ENCODE data around the gene AMPD2.

AMPD2 gene

DNA sequence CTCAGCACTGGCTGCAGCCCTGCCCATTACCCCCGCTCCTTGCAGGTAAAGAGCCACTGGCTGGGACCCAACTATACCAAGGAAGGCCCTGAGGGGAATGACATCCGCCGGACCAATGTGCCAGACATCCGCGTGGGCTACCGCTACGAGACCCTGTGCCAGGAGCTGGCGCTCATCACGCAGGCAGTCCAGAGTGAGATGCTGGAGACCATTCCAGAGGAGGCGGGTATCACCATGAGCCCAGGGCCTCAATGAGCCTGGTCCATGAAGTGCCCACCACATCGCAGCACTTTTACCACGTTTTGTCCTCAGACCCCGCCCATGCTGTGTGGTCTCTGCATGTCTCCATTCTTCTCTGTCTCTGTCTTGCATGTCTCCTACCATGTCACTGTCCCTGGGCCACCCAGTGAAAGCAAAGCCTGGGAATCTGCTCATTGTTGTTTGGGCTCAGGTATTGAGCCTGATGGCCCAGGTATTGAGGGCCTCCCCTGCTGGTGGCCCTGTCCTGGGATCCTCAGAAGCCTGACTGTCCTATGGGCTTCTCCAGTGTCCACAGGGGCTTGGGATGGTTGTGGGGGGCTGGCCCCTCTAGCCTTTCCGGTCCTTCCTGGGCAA, 11.4 kb downstream of the AMPD2 start:
- DNase-seq (ENCODE audit: low spot score) = peak; percentile 60

DNA sequence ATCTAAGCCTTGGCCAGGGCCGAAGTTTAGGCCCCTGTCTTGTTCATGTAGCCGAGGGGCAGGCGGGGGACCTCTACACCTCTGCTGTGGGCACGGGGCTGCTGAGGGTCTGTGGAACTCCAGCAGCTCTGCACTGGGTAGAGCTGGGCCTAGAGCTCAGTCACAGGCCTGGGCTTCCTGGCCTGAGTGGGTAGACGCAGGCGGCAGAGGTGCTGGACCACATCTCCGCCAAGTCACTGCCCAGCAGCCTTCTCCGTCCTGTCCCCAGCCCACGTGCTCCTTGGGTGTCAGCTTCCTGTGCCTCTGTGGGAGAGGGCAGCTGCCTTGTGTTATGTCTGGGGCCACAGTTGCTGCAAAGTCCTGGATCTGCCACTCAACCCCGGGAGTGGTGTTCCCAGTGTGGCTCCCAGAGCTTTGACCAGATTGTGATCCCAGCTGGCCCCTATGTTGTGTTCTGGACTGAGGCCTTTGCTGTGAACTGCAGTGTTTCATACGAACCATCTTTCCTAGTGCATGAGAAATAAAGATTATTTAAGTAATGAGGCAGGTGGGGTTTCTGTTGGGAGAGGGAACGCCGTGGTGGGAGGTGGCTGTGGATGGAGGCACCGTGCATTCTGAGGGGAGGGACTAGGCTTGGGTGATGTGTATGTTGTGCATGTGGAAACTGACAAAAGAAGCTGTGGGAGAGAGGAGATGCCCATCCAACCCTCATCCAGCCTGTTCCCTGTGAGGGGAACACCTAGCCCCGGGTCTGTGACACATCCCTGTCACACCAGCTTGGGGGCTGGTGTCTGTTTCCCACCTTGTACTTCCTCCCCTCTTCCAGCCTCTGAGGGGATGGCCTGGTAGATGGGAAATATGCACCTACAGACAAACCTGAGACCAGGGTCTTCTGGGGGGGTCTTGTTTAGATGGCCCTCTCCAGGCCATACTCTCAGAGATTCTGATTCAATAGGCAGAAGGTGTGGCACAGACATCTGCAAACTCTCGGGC, 12.2 kb downstream of the AMPD2 start:
- peak; percentile 58 for DNase-seq (ENCODE audit: low spot score)

DNA sequence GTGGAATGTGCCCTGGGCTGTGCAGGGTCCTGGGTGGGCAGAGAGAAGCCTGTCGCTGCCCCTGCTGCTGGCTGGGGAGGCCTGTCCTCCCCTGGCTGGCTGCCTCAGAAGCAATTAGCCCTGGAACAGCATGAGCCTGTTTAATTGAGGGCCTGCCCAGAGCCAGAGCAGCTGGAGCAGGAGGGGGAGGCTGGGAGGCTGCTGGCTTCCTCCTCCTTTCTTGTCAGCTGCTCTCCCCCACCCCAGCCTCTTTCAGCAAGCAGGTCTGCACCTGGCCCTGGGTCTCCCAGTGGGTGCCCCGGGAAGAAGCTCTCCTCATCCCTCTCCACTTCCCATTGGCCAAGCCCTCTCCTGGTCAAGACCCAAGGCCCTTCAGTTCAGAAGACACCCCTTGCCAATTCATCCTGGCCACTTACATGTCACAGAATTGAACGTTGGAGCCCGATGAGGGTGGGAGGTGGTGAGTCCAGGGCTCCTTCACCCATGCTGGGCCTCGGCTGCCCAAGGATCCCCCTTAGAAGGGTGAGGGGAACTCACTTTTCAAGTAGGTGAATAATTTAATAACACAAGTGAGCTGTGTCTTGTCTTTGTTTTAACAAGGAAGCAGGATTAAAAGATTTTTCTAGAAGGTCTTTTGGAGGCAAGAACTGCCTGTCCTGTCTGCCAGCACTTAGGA, 13.2 kb downstream of the AMPD2 start:
- peak; percentile 73 for DNase-seq (ENCODE audit: low spot score)

DNA sequence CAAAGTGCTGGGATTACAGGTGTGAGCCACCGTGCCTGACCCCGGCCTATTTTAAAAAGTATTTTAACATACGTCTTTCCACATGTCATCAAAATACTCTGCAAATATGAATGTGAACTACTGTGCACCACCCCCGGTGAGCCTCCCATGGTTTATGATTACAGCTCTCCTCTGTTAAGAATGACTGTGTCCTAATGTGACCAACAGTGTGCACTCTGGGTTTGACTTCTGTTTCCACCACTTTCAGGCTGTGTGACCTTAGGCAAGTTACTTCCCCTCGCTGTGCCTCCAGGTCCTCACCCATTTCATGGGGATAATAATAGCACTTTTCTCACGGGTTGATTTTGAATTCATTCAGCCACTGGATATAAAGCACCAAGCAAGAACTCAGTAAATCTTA, 14.7 kb downstream of the AMPD2 start:
- peak; percentile 9 for DNase-seq (ENCODE audit: low spot score)

DNA sequence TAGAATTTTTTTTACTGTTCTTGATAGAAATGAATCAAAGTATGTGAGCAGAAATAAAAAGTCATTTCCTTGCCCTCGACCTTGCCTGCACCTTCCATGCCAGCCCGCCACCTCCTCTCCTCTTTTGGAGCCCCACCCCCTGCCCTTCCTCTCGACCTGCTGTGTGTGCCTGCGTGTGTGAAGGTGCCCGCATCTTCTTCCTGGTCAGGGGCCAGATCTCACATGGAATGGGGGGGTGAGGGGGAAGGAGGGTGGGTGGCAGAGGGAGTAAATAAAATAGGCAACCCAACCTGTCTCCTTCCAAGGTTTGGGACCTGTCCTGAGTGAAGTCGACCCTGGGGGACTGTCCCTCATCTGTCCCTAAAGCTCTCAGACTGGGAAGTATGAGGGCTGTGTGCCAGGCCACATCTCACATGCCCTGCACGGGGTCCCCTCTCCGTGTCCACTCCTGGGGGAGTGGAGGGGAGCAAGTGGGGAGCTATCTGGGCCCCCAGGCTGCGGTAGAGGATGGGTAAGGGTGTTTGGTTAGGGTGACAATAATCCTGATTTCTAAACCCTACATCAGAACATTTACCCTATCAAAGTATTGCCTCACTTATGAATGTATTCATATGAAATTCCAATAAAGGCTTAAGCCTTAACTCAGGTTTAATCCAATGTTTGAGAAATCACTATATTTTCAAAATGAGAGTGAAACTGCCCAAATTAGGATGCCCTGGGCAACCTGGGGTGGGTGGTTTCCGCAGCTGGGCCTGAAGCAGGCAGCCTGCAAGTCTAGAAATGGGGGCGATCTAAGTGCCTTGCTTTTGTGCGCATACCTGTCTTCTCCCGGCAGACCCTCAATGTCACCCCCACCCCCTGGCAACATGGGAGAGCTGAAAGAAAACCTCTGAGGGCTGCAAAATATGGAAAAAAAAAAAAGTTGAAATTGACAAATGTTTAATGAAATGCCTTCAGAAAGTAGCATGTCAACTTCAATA, 15.4 kb downstream of the AMPD2 start:
- peak; percentile 36 for DNase-seq (ENCODE audit: low spot score)

DNA sequence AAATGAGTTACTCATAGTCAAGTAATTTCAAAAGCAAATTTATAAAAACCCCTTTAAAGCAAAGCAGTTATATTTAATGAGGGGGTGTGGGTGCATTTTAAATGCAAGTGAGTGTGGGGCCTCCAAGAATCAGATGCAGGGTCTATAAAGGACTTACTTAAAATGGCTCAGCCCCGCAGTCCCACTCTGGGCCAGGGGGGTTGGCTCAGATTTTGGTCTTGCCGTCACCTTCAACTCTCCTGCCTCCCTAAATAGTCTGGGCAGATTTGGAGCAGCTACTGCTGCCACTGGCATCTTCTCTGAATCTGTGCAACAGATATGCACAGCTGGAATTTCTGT, 16.2 kb downstream of the AMPD2 start:
- no peak for DNase-seq (ENCODE audit: low spot score)

DNA sequence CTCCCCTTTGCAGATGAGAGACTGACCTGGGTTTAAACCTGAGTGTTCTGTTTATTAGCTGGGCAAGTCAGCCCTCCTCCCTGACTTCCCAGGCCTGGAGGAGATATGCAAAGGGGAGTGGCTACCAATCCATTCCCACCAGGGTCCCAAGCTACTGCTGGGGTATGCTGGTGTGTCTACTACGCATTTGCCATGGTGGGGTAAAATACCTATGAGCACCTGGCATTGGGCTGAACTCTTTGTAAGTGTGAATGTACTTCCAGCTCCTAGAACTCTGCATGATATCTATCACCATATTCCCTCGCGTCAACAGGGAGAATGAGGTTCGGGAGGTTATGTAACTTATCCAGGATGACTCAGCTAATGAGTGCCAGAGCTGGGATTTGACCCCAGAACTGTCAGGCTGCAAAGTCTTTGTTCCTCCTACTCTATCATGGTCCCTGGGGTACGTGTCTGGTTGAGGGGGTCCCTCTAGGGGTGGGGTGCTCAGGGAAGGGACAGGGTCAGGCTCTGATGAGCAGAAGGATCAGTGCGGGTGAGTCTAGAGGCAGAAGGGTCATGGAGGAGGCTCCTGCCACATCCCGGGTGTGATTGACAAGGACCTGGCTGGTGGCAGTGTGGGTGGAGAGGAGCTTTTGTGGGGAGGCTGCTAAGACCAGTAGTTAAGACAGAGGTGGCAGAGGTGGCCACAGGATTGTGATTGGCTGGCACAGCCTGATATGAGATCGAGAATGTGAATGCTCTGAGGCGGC, 16.7 kb downstream of the AMPD2 start:
- DNase-seq (ENCODE audit: low spot score) = peak; percentile 46

DNA sequence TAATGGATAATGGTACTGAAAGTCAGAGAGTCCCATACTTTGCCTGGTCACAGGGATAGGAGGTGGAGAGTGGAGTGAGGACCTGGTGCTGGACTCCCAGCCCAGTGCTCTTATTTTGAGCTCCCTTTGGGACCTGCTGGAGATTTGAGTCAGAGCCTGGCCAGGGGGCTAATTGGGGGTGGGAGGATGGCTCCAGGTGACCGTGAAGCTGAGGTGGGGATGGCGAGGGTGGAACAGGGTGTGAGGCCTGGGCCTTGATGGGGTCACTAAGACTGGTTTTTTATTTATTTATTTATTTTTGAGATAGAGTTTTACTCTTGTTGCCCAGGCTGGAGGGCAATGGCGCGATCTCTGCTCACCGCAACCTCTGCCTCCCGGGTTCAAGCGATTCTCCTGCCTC, 17.8 kb downstream of the AMPD2 start:
- peak; percentile 38 for DNase-seq (ENCODE audit: low spot score)

DNA sequence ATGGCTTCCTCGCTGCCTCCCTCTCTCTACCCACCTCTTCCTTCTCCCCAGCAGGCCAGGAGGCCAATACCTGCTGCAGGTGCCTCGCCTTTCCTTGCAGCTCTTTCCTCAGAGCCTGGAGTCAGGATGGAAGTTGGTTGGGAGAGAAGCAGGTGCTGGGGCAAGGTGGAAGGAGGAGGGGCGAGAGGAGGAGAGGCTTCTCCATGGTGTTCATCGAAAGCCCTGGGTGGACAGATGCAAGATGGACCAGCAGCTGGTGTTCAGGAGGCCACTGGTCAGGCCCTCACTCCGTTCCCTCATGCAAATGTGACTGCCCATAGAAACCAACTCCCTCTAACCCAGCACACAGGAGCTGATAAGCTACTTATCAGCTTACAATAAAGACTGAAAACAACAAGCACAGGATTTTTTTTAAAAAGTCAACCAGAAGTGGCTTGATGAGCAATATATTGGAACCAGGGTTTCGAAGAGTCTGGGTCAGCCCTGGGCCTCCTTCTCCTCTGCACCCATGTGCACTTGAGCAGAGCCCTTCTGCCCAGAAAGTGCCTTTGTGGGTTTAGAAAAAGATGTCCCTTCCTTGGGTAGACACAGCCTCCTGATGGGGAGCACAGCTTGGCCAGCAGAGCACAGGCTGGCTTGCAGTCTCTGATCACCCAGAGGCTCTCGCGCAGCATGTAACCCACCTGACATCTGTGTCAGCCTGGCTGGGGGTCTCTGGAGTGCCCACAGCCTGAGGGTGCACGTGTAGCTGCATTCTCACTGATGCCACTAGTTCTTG, 19.6 kb downstream of the AMPD2 start:
- no peak for DNase-seq (ENCODE audit: low spot score)

DNA sequence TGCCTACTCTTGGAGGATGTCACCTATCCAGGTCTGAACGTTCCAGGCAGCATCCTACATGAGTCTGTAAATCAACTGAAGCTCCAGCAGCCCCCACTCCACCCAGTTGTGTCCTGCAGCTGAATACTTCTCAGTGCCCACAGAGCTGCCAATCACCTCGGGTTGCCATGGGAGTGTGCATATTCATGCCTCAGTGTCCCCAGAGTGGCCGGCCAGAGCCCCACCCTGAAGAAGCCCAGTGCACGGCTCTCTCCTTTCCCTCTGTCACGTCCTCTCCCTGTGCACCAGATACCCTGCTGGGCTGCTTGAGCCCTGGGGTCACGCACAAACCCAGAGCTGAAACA, 20.2 kb downstream of the AMPD2 start:
- DNase-seq (ENCODE audit: low spot score) = no peak

DNA sequence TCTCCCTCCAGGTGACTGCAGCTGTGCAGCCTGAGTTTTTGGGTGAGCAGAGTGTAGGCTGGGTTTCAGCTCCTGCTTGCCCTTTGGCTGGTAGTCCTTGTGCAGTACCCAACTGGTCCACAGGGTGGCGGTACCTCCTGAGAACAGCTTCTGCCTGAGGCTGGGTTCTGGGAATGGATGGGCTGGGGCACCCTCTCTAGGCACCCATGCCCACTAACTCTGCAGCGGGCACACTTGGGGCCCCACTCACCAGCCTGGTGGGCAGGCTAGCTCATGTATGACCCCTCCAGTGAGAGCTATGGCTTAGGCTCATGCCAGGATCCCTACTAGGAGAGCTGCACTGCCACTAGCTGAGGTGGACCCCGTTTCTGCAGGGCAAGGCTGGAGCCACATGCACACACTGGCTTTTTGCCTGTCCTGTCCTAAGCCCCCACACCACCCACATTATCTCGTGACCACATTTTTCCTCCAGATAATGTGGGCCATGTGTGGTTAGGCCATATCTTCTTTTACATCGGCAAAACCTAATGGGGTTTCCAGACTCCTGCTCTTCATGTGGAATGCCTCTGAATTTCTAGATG, 20.7 kb downstream of the AMPD2 start:
- no peak for DNase-seq (ENCODE audit: low spot score)

DNA sequence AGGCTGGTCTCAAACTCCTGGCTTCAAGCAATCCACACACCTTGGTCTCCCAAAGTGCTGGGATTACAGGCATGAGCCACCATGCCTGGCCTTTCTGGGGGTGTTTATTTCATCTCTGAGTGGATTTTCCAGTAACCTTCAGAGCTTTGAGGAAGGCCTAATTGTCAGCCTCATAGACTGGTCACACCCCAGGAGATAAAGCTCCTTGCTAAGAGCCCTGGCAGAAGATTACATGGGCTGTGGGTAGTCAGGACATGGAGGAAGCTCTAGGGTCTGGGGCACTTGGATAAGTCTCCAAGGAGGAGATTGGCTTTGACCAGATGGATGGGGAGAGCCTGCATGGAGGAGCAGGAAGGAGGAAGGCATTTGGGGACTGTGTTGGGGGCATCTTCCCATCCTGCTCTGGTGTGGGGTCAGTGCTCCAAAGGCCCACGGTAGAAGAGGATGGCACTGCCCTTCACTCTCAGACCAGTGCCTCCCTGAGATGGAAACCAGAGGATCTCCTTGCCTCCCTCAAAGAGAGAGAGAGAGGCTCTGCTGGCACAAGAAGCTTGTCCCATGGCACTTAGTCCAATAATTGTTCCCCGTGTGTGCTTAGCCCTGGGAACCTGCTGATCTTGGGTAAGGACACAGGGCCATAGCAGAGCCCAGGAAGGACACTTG, 21.6 kb downstream of the AMPD2 start:
- no peak for DNase-seq (ENCODE audit: low spot score)

DNA sequence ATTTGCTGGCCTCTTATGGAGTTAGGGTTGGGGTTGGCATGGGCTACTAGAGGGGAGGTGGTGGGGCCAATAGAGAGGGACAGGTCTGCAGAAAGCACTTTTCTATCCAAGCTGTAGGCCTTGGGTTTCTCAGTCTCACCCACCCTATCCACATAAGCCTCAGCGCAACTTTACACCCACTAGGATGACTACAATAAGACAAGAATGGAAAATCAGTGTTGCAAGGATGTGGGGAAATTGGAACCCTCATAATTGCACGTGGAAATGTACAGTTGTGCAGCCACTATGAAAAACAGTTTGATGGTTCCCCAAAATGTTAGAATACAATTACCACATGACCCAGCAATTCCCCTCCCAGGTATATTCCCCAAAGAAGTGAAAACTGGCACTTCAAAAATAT, 22.2 kb downstream of the AMPD2 start:
- no peak for DNase-seq (ENCODE audit: low spot score)

DNA sequence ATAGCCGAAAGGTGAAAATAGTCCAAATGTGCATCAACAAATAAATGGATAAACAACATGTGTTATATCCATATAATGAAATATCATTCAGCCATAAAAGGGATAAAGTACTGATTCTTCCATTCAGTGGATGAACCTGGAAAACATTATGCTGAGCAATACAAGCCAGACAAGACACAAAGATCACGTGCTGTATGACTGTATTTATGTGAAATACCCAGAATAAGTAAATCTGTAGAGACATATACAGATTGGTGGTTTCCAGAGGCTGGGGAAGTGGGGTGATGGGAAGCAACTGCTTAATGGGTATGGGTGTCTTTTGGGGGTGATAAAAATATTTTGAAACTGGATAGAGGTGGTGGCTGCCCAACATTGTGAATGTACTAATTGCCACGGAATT, 23.0 kb downstream of the AMPD2 start:
- DNase-seq (ENCODE audit: low spot score) = no peak

DNA sequence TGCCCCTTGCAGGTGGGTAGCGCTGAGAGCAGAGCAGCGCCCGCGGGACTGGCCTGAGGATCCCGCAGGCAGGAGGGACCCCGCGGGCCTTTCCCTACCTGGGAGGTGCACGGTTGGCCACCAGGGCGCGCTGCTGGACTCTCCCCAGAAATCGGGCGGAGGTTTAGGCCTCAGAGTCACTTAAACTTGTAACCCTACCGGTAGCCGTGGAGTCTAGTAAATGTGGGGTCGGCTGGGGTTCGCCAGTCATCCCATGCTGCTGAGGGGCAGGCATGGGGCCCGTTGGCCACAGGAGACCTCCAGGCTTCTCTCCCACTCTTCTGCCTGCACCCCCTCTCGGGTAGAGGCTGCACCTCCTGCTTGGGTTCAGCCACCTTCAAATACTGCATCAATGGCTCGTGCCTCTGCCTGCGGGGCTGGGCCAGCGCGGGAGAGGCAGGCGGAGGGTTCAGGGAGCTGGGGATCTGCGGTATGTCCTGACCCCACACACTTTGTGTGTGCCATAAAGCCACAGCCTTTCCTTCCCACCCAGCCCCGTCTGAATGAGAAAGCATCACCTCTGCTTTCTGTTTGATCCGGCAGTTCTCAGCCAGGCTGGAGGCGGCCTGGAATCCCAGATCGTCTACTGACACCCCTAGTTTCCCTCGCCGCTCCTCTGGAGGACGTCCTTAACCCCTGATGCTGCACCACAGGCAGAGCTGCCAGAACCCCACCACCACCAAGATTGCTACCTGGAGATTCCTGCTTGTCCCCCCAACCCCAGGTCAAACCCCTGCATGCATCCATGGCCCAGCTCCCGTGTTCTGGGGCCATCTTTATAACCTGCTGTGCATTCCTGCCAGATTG, 24.0 kb downstream of the AMPD2 start:
- DNase-seq (ENCODE audit: low spot score) = no peak

DNA sequence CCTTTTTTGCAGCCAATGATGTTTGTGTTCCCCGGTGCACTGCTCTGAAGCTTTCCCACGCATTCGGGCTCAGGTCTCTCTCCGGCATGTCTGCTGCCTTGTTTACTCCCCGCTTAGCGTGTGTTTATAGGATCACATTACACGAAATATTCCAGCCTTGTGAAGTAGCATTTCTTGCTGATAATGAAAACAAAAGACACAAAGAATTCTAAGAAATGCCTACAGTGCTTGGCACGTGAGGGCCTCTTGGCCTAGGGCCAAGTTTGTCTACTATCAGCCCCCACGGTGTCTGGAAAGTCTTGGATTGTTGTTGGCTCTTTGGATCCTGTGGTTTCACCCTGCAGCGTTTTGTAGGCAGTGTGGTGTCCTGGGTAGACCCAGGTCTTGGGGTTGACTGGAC, 25.0 kb downstream of the AMPD2 start:
- DNase-seq (ENCODE audit: low spot score) = no peak

DNA sequence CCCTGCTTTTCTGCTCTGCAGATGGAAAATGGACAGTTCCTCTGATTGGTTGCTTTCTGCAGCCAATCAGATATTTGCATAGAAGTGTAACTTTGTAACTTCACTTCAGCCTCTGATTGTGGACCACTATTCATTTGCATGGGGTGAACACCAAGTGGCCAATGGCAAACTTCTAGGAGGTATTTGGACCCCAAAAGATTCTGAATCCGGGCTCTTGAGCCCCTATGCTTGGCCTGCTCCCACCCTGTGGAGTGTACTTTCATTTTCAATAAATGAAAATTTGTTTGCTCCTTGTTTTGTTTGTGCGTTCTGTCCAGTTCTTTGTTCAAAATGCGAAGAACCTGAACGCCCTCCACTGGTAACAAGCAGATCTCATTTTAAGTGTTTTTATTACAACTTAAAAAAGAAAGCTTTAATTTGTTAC, 29.9 kb downstream of the AMPD2 start:
- no peak for DNase-seq (ENCODE audit: low spot score)

DNA sequence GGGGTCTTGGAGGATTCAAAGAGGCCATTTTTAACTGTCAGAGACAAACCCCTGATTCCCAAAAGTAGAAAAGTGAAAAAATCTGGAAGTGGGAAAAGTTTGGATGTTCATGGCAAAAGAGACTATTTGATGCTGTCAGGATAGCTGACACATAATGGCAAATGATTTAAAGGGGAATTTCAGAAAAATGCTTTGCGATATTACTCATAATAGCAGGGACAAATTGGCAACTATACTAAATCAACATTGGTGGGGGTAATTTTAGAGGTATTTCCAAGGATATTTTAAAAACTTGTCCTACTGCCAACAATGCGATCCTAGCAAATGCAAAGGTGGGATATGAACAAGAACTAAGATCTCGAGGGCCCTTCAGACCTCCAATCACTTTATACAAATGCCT, 31.0 kb downstream of the AMPD2 start:
- no peak for DNase-seq (ENCODE audit: low spot score)
